Esophagus muscularis mucosa (tissue), 3 donors: ENCODE results near the gene PRKCE.

Experiments used
- CTCF ChIP-seq, 3 experiments: fragments of 200-600 bp in 2 of 3; fragments of 450-650 bp in 1 of 3; sonication (generic) in 2 of 3; IDR thresholded peaks; one replicate each; pipeline ENCODE4 v1.5.1; 2017 to 2019; ENCODE audit warnings: antibody characterized with exemption in 3 of 3, mild to moderate bottlenecking in 2 of 3, moderate library complexity in 1 of 3
- POLR2A ChIP-seq: fragments of 450-650 bp; IDR thresholded peaks from one replicate; pipeline ENCODE4 v1.6.1; 2017; ENCODE audit warnings: antibody characterized with exemption, moderate library complexity, mild to moderate bottlenecking, low read depth

GRCh38 chr2:45670646-45671045 is 19.2 kb downstream of the PRKCE start:
- TF ChIP-seq CTCF (IDR thresholded peaks at IDR 0.05) (no peak), POLR2A (no peak)
